Esophagus squamous epithelium (tissue), 4 donors: Measurements from ENCODE around the gene PHLDB2.

Experiments used
- POLR2A ChIP-seq, 4 donors: fragments of 450-650 bp; IDR thresholded peaks; one replicate each; pipeline ENCODE4 v1.6.1; 2017; ENCODE audit warnings: antibody characterized with exemption in 4 of 4, mild to moderate bottlenecking in 4 of 4, moderate library complexity in 3 of 4
- TF ChIP-seq, protein P1 (sequence below), 6 experiments: fragments of 450-650 bp in 4 of 6; fragments of 200-600 bp in 2 of 6; sonication (generic) in 2 of 6; IDR thresholded peaks; one replicate each; pipeline ENCODE4 v1.5.1; 2016 to 2019; ENCODE audit warnings: antibody characterized with exemption in 6 of 6, mild to moderate bottlenecking in 4 of 6, moderate library complexity in 4 of 6

DNA sequence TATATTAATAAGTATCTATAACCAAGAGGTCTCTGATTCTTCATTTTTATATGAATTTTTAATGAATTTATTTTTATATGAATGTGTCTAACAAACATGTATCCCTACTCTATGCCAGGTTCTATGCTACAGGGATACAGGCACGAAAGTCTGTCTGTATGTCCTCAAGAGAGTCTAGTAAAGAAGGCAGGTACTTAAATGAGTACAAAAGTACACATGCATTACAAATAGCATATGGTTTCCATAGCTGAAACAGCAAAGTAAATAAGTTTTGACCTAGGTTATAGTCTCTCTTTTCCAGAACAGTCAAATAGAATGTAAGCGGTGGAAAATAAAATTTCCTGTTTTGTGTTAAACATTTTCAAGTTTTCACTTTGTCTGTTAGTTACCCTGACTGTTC is 106.4 kb downstream of the PHLDB2 start:
- TF ChIP-seq POLR2A (IDR thresholded peaks at IDR 0.05), result no peak
- TF ChIP-seq, protein P1, sequence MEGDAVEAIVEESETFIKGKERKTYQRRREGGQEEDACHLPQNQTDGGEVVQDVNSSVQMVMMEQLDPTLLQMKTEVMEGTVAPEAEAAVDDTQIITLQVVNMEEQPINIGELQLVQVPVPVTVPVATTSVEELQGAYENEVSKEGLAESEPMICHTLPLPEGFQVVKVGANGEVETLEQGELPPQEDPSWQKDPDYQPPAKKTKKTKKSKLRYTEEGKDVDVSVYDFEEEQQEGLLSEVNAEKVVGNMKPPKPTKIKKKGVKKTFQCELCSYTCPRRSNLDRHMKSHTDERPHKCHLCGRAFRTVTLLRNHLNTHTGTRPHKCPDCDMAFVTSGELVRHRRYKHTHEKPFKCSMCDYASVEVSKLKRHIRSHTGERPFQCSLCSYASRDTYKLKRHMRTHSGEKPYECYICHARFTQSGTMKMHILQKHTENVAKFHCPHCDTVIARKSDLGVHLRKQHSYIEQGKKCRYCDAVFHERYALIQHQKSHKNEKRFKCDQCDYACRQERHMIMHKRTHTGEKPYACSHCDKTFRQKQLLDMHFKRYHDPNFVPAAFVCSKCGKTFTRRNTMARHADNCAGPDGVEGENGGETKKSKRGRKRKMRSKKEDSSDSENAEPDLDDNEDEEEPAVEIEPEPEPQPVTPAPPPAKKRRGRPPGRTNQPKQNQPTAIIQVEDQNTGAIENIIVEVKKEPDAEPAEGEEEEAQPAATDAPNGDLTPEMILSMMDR (IDR thresholded peaks at IDR 0.05), result no peak
